Measurements from ENCODE around the gene HECTD1.

DNA sequence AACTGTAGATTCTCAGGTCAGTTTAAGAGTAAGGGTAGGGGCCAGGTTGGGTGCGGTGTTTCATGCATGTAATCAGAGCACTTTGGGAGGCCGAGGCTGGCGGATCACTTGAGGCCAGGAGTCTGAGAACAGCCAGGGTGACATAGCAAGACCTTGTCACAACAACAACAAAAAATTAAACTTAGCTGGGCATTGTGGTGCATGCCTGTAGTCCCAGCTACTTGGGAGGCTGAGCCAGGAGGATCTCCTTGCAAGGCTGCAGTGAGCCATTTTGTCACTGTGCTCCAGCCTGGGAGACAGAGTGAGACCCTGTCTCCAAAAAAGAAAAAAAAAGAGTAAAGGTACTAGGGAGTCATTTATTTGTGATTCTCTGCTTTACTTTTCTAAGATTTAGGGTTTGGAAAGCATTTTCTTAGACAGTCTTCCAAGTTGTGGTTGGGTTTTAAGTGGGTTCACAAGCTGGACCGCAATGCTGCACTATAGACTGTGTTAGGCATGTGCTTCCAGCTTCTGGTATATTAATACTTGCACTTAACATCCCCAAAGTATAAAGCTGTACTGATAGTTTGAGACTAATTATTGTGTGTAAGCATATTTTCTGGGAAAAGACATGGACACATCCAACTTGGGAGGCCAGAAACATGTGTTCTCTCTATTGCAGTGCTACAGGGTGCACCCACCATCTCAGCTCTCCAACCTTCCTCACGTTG, 49.1 kb upstream of the HECTD1 start:
- TF ChIP-seq, protein P1, sequence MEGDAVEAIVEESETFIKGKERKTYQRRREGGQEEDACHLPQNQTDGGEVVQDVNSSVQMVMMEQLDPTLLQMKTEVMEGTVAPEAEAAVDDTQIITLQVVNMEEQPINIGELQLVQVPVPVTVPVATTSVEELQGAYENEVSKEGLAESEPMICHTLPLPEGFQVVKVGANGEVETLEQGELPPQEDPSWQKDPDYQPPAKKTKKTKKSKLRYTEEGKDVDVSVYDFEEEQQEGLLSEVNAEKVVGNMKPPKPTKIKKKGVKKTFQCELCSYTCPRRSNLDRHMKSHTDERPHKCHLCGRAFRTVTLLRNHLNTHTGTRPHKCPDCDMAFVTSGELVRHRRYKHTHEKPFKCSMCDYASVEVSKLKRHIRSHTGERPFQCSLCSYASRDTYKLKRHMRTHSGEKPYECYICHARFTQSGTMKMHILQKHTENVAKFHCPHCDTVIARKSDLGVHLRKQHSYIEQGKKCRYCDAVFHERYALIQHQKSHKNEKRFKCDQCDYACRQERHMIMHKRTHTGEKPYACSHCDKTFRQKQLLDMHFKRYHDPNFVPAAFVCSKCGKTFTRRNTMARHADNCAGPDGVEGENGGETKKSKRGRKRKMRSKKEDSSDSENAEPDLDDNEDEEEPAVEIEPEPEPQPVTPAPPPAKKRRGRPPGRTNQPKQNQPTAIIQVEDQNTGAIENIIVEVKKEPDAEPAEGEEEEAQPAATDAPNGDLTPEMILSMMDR (IDR thresholded peaks at IDR 0.05; ENCODE audit: low read depth, low read length) = no peak
- TF ChIP-seq, protein P2, sequence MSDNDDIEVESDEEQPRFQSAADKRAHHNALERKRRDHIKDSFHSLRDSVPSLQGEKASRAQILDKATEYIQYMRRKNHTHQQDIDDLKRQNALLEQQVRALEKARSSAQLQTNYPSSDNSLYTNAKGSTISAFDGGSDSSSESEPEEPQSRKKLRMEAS (IDR thresholded peaks at IDR 0.05; ENCODE audit: low read depth, low read length) = no peak
- no peak for TF ChIP-seq POLR2A (IDR thresholded peaks at IDR 0.05; ENCODE audit: extremely low read depth, insufficient read length)

All from NB4 (cell line).